ENCODE data around the gene SCN3B.

DNA sequence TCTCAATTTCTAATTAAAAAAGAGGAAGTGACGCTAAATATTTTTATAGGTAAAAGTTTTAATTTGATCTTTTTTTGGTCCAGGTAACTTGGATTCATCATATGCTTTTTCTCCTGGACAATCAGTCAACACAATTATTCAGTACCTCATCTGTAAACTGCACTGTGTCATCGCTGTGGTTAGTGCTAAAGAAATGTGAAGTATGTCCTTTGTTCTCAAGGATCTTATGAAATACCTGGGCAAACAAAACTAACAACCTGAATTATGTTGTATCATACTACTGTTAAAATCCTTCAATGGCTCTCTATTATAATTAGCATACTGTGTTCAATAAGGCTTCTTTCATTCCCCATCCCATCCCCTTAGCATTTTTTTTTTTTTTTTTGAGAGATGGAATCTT, 19.9 kb upstream of the SCN3B start:
- TF ChIP-seq, protein P1, sequence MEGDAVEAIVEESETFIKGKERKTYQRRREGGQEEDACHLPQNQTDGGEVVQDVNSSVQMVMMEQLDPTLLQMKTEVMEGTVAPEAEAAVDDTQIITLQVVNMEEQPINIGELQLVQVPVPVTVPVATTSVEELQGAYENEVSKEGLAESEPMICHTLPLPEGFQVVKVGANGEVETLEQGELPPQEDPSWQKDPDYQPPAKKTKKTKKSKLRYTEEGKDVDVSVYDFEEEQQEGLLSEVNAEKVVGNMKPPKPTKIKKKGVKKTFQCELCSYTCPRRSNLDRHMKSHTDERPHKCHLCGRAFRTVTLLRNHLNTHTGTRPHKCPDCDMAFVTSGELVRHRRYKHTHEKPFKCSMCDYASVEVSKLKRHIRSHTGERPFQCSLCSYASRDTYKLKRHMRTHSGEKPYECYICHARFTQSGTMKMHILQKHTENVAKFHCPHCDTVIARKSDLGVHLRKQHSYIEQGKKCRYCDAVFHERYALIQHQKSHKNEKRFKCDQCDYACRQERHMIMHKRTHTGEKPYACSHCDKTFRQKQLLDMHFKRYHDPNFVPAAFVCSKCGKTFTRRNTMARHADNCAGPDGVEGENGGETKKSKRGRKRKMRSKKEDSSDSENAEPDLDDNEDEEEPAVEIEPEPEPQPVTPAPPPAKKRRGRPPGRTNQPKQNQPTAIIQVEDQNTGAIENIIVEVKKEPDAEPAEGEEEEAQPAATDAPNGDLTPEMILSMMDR (IDR thresholded peaks at IDR 0.05), result no peak
- TF ChIP-seq POLR2A (IDR thresholded peaks at IDR 0.05), result no peak
